Occipital lobe (tissue), 3 donors: Measurements from ENCODE around the gene JSRP1. TPM values are rescaled to one million over a fixed set of nuclear protein-coding genes. Genes with fewer than 3 reads are reported as not detected.

Experiments used
- DNase-seq: peaks from one replicate; lab custom pipeline; 2025; lab: John Stamatoyannopoulos, UW
- small RNA-seq: library from RNA; depleted of rRNA; stranded (forward); fragments of <200 nt; gene quantifications from one replicate; pipeline ENCODE3, GENCODE V24; 2014
- total RNA-seq: library from RNA; depleted of rRNA; stranded (reverse); fragments of >200 nt; gene quantifications from one replicate; pipeline ENCODE4 v1.2.3, GENCODE V29; 2014

Gene JSRP1
- total RNA-seq, 1 donor from 2014 or later: not detected

DNA sequence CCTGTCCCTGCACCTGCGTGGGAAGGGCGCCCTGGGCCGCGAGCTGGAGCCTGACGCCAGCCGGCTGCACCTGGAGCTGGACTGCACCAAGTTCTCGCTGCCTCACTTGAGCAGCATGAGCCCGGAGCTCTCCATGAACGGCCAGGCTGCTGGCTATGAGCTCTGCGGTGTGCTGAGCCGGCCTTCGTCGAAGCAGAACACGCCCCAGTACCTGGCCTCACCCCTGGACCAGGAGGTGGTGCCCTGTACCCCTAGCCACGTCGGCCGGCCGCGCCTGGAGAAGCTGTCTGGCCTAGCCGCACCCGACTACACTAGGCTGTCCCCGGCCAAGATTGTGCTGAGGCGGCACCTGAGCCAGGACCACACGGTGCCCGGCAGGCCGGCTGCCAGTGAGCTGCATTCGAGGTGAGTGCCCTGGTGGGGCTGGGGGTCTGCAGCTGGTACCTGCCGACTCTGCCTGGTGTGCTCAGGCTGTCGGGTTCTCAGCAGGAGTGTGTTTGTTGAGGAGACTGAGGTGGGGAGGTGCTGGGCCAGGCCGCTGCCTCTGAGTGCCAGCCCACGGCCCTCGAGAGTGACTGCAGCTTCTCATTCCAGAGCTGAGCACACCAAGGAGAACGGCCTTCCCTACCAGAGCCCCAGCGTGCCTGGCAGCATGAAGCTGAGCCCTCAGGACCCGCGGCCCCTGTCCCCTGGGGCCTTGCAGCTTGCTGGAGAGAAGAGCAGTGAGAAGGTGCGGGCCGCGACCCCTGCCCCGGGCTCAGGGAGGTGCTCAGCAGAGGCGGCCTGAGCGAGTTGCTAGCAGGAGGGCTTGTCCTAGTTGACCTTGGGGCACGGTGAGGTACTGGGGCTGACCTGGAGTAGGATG is 39.6 kb downstream of the JSRP1 start:
- no peak for DNase-seq

DNA sequence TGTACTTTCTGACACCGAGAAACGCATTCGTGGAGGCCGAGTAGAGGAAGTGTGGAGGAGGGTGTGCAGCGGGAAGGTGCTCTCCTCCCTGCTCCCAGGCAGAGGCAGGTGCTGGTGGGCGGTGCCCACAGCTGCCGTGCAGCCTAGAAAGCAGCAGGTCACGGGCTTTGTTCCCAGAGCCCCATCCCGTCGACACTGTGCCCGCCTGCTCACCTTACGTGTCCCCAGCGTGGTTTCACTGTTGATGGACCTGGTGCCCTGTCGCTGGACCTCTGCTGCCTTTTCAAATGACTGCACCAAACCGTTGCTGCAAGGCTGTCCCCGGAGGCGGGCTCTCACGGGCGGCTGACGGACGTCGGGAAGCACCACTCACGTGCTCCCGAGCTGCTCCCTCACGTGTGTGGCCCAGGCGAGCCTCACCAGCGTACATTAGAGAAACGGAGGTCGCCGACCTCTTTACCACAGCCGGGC is 40.9 kb downstream of the JSRP1 start:
- no peak for DNase-seq

DNA sequence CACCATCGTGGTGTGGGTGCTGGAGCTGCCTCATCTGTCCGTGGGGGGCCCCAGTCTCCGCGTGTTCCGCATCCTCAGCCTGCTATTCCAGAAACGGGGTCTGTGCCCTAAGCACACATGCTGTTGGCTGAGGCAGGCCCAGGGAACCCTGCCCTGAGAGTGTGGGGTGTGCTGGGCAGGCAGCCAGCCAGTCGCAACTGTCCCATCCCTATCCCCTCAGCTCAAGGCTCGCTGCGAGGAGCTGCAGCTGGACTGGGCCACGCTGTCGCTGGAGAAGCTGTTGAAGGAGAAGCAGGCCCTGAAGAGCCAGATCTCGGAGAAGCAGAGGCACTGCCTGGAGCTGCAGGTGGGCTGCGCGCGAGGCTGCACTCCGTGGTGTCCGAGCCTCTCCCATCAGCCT is 42.0 kb downstream of the JSRP1 start:
- no peak for DNase-seq

DNA sequence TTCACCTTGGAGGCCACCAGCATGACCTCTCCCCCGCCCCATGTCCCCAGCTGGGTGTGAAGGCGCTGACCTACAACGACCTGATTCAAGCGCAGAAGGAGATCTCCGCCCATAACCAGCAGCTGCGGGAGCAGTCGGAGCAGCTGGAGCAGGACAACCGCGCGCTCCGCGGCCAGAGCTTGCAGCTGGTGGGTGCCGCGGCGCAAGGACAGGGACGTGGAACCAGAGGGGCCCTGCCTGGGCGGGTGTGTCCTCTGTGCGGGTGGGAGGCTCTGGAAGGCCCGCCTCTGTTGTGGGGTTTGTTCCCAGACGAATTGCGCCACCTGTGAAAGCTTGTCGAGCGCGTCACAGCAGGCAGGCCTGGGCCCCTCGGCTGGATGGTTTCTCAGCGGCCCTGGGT is 42.4 kb downstream of the JSRP1 start:
- peak; percentile 31 for DNase-seq

DNA sequence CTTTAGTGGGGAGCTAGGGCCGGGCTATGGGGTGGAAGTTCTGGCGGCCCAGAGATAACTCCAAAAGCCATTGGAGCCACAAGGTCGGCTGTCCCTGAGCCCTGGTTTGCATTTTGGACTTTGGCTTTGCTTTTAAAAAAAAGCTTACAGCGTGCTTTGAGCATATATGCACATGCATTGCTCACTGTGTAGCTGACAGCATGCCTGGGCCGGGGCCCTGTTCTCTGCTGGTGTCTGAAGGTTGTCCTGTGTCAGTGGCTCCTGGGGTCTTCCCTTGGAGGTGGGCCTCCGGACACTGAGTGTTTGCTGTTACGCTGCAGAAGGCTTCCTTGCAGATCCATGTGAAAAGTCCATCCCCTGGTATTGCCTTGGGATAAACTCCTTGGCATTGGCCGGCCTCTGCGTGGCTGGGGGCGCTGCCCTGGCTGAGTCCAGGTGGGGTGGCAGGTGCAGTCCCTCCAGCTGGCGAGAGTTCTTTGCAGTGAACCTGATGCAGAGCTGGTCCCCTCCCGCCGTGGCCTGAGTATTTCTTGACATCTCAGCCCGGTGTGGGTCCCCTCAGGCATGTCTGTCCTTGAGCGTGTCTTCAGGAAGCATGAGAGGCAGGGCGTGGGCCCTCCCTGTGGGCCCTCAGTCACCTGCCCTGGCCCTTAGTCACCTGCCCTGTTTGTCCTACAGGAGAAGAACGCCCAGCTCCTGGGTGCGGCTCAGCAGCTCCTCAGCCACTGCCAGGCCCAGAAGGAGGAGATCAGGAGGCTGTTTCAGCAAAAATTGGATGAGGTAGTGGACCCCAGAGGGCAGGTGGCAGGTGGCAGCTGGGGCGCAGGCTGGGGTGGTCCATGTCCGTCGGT is 43.1 kb downstream of the JSRP1 start:
- DNase-seq: no peak

DNA sequence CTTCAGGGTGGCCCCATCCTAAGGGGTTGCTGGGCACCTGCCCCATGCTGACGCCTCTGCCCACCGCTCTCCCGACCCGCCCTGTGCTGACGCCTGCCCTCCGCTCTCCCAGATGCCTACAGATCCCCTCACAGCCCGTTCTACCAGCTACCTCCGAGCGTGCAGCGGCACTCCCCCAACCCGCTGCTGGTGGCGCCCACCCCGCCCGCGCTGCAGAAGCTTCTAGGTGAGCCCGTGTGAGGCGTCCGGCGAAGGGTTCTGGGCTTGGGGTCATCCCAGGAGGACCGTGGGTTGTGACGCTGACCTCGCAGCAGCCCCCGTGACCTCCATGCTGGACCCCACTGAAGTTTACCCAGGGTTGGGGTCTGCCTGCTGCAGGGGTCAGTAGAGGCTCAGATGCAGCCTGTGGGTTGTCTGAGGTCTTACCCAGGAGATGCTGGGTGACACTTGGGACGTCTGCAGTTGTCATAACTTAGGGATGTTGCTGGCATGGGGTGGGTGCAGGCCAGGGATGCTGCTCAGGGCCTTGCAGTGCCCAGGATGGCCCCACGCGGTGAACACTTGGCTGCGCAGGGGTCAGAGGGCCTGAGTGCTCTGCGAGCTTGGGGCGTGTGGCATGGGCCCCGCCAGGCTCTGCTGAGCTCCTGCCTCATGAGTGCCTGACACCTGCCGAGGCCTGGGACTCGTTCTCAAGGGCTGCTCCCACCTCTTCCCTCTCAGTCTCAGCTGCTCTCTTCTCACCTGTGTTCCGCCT is 45.1 kb downstream of the JSRP1 start:
- DNase-seq: no peak

DNA sequence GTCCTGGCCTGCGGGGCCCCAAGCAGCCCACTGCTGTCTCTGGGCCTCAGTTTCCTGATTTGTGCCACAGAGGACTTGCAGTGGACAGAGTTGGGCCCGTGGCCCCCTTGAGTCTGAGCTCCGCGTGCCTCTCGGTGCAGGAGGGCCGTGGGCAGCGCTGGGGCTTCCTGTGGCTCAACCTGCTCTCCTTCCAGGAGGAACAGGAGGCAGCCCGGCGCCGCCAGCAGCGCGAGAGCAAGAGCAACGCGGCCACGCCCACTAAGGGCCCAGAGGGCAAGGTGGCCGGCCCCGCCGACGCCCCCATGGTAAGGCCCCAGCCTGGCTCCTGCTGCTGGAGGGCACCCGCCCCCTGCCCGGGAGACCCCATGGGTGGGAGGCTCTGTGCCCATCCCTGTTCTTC is 46.0 kb downstream of the JSRP1 start:
- no peak for DNase-seq

DNA sequence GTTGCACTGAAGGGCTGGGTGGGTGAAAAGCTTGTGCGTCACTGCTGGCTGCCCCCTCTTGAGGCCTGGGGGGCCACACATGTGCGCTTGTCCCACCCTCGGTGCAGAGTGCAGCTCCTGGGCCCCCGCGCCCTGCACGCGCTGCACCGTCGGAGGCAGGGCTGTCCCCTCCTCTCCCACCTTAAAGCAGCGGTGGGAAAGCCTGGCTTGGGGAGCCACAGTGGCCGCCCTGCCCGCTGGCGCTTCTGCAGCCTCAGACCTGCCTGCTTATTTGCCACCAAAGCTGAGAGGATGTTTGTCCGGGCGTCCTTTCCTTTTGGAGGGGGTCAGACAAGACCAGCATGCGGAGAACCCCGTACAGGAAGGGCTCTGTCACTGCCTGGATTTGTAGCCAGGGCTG is 46.8 kb downstream of the JSRP1 start:
- no peak for DNase-seq

DNA sequence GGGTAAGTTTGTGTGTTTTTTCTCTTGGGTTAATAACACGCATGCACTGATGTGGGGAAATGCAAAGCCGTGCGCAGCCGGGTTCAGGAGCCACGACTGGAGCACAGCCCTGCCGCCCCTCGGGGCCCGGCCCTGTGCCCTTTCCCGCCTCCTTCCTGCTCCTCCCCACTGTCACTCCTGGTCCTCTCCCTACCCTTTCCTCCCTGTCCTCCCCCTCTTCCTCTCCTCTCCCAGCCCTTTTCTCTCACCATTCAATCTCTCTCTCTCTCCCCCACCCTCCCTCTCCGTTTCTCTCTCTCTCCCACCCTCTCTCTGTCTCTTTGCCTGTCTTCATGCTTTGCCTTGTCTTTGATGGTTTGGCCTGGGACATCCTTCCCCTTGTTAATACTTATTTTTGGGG is 47.2 kb downstream of the JSRP1 start:
- DNase-seq: no peak

DNA sequence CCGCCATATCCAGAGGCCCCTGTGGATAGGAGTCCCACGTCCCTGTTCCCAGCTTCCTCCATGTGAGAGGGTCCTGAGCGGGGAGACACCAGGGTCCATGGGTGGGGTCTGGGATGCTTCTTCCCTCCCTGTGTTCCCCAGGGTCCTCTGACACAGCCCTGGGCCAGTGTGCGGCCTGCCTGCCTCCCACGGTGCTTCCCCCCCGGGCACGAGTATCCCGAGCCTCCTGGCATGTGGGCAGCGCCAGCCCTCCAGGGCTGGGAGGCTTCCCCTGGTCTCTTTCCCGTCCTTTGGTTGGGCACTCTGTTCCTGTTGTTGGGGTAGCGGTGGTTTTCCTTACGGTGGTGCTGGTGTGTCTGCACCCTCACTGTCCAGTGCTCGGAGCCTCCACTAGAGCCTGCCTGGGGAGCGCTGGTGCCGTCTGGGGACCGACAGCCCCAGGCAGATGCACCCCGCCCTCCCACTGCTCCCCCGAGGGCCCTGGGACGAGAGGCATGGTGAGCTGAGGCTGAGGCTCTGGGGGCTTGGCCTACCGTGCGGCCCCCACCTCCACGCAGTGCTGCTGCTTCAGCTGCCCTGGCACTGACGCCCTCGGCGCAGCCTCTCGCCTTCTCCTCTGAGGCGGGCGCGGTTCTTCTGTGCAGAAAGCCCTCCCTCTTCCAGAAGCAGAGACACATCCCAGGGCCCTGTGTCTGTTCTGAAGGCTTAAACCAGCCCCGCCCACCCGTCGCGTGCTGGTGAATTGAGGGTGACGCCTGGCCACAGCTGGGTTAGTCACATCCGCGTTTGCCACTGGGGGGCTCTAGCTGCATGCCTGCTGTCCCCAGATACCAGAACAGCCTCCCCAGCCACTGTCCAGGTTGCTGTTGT is 48.0 kb downstream of the JSRP1 start:
- DNase-seq: no peak

DNA sequence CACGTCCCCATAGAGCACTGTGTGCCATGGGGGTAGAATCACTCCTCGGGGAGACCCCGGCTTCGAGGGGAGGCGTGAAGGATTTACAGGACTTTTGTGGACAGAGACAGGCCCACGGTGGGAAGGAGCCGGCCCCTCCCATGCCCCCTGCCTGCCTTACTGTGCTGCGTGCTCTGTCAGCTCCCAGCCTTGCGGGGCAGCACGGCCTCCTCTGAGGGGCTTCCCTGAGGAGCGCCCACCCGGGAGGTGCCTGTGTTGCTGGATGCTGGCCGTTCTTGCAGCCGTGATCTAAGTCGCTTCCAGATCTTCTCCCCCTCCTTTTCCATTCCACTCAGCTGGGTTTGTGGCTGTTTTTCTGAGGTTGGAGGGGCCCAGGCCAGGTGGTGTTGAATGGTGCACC is 49.2 kb downstream of the JSRP1 start:
- no peak for DNase-seq

DNA sequence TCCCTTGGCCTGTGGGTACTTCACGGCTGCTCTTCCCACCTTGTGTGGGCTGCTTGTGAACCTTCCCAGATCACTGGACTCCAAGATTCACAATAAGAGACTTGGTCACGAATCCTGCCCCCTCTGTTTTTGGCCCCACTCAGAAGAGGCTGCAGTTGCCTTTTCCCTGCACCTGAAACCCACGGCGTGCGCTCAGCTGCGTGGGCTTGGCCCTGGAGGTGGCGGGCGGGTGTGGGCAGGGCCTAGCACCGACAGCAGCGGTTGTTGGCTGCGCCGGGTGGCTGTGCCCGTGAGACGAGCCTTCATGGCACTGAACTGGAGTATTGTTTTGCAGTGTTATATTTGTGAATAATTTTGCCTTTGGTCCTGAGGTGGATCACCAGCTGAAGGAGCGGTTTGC is 53.9 kb downstream of the JSRP1 start:
- DNase-seq: no peak

Small RNA genes lying within 50 kb of the gene (small RNA-seq; reads per million reads assigned to genes)
- gene MIR1227: not detected

Other genes with a start within 250 kb of the JSRP1 start
- gene BTBD2, start 240.7 kb downstream of the JSRP1 start, total RNA-seq: 49.1 TPM
- gene MKNK2, start 205.2 kb downstream of the JSRP1 start, total RNA-seq: 16.8 TPM
- gene MOB3A, start 160.1 kb downstream of the JSRP1 start, total RNA-seq: 14.2 TPM
- gene IZUMO4, start 159.5 kb downstream of the JSRP1 start, total RNA-seq: 2.2 TPM
- gene AP3D1, start 104.9 kb downstream of the JSRP1 start, total RNA-seq: 64.3 TPM
- gene DOT1L, start 92.5 kb downstream of the JSRP1 start, total RNA-seq: 4.7 TPM
- gene PLEKHJ1, start 20.1 kb downstream of the JSRP1 start, total RNA-seq: 35.7 TPM
- gene SF3A2, start 19.6 kb downstream of the JSRP1 start, total RNA-seq: 26.4 TPM
- not detected for gene AMH, start 7.1 kb downstream of the JSRP1 start, total RNA-seq
- gene PEAK3, start 25.8 kb upstream of the JSRP1 start, total RNA-seq: not detected
- gene LINGO3, start 51.7 kb upstream of the JSRP1 start, total RNA-seq: 0.62 TPM
- 61.6 TPM for gene LSM7, start 72.2 kb upstream of the JSRP1 start, total RNA-seq
- 22.6 TPM for gene SPPL2B, start 72.3 kb upstream of the JSRP1 start, total RNA-seq
- gene TMPRSS9, start 103.8 kb upstream of the JSRP1 start, total RNA-seq: 0.16 TPM
- 16.2 TPM for gene TIMM13, start 171.2 kb upstream of the JSRP1 start, total RNA-seq
- 36.2 TPM for gene LMNB2, start 200.5 kb upstream of the JSRP1 start, total RNA-seq
- gene GADD45B, start 219.7 kb upstream of the JSRP1 start, total RNA-seq: 4.7 TPM